ENCODE measurements around the gene CD36.

Gene CD36

GRCh38 chr7:80637911-80638765, at the start of gene CD36:
CD36 (plus strand) TSS chr7:80638642; CDS start chr7:80646741, 8,099 bp downstream.
- DNase-seq (ENCODE audit: low read depth in 3 of 3) = no peak

DNA sequence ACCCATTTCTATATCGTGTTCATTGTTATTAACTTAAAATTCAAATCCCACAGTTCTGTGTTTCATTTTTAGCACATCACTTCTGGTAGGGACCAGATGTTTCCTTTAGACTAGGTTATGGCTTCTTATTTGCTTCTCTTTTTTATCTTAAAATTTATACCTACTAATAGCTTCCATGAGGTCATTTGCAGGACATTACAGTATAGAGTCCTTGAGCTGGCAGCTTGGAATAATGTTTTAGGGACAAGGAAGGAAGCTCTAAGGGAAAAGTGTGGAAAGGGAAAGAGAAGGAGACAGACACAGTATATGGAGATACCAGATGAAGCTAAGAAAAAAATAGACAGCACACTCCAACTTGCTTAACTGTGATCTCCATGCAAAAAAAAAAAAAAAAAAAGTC, 48.8 kb upstream of the CD36 start:
- no peak for DNase-seq (ENCODE audit: low read depth in 3 of 3)

- DNase-seq (ENCODE audit: low read depth in 3 of 3) = no peak
Measured at GRCh38 chr7:80591654-80592053, 46.8 kb upstream of the CD36 start.

- no peak for DNase-seq (ENCODE audit: low read depth in 3 of 3)
Measured at GRCh38 chr7:80593869-80594586, 44.4 kb upstream of the CD36 start.

GRCh38 chr7:80596933-80597517, 41.4 kb upstream of the CD36 start:
- no peak for DNase-seq (ENCODE audit: low read depth in 3 of 3)

GRCh38 chr7:80597875-80598274, 40.6 kb upstream of the CD36 start:
- no peak for DNase-seq (ENCODE audit: low read depth in 3 of 3)

GRCh38 chr7:80600046-80600445, 38.4 kb upstream of the CD36 start:
- no peak for DNase-seq (ENCODE audit: low read depth in 3 of 3)

GRCh38 chr7:80601999-80602398, 36.4 kb upstream of the CD36 start:
- DNase-seq (ENCODE audit: low read depth in 3 of 3) = no peak

DNA sequence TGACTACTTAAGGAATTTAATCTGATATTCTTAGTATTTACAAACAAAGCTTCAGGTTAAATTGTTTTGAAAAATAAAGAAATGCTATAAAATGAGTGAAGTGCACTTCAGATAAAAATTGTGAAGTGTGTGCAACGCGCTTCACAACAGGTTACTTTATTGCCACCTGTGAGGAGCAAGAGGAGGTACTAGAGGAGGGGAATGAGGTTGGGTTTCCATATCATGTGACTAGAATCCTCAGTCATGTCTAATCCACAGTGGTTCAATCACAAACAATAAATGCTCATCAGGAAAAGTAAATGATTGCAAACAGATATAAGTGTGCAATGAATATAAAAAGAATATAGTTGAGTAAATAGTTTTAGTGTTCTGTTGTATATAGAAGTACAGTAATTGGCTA, 34.5 kb upstream of the CD36 start:
- no peak for DNase-seq (ENCODE audit: low read depth in 3 of 3)

GRCh38 chr7:80604436-80604835, 34.0 kb upstream of the CD36 start:
- DNase-seq (ENCODE audit: low read depth in 3 of 3) = no peak

- no peak for DNase-seq (ENCODE audit: low read depth in 3 of 3)
Measured at GRCh38 chr7:80607136-80607535, 31.3 kb upstream of the CD36 start.

DNA sequence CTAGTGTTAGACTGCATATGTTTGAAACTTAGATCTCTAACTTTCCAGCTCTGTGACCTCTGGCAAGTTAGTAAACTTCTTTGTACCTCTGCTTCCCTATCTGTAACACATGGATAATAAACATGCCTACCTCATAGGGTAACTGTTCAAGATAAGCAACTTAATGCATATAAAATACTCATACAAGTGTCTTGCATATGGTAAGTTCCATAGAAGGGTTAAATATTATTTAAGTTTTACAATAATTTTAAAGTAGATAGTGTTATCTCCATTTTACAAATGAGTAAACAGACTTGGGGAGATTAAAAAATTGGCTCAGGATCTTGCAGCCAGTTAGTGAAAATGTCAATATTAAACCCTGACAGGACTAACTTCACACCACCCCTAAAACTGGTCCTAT, 30.1 kb upstream of the CD36 start:
- no peak for DNase-seq (ENCODE audit: low read depth in 3 of 3)

GRCh38 chr7:80609751-80610150, 28.7 kb upstream of the CD36 start:
- DNase-seq (ENCODE audit: low read depth in 3 of 3) = no peak

GRCh38 chr7:80611353-80611752, 27.1 kb upstream of the CD36 start:
- DNase-seq (ENCODE audit: low read depth in 3 of 3) = no peak

DNA sequence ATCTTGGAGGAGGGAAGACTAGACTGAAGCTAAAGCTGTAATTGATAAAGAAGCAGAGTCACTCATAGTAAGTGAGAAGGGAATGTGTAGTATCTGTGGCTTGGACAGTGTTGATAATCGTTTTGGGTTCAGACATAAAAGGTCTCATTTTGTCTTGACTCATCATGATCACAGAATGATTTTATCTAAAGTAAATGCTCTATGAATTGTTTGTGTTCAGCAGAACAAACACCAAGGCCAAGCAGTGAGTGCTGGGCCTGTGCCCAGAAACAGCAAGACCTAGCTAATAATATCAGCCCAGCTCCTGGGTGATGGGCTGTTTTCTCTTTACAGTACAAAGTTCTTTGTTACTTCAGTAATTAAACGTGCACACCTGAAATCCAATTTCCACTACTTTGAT, 26.7 kb upstream of the CD36 start:
- DNase-seq (ENCODE audit: low read depth in 3 of 3) = no peak

- DNase-seq (ENCODE audit: low read depth in 3 of 3) = no peak
Measured at GRCh38 chr7:80612880-80613279, 25.6 kb upstream of the CD36 start.

DNA sequence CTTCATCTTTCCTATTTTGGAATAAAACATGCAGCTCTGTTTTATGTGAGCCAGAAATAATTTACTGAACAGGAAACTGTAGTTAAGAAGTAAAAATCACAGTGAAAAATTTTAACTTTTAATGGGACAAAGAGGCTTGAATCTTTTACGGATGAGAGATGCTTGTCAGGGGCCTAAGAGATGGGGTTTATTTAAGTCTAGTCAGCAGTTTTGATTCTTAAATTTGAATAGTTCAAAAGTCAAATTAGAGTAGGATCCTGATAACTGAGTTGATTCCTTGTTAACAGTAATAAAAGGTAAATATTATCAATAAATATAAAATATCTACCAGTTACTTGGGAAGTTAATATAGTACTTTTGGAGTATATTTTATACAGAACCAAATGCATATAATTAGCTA, 24.9 kb upstream of the CD36 start:
- no peak for DNase-seq (ENCODE audit: low read depth in 3 of 3)

DNA sequence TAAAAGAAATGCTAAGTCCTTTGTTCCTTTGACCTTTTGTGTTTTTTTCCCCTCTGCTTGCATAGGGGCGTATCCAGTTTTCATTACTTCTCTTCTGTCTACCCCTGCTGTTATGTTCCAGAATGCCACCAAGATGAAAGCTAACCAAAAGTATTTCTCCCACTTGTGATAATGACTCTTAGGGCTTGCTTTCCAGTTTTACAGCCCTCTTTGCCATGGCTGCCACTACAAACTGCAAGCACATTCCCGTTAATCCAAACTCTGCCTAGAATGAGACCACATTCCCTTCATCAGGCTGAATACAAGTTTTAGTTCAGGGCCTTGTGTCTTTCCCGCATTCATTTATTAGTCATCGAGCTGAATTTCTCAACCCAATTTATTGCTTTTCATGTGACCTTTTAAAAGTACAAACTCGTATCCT, 23.6 kb upstream of the CD36 start:
- no peak for DNase-seq (ENCODE audit: low read depth in 3 of 3)

- no peak for DNase-seq (ENCODE audit: low read depth in 3 of 3)
Measured at GRCh38 chr7:80618096-80618495, 20.3 kb upstream of the CD36 start.

- DNase-seq (ENCODE audit: low read depth in 3 of 3) = no peak
Measured at GRCh38 chr7:80619741-80620140, 18.7 kb upstream of the CD36 start.

DNA sequence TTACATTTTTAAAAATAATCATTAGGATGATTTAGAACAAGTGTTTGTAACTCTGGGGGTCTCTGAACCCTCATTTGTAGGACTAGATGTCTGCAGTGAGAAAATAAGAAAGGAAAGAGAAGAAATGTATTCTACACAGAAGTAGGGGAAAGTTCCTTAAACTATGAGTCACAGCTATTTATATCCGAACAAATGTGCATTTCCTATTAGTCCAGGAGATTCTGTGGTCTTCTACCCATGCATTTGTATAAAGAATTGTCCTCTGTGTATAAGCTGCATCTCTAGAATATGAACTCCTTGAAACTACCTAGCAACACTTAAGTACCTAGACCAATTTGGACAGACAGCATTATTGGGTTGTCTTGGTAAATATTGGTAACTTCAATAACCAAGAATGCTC, 15.9 kb upstream of the CD36 start:
- no peak for DNase-seq (ENCODE audit: low read depth in 3 of 3)

GRCh38 chr7:80623503-80624252, 14.8 kb upstream of the CD36 start:
- no peak for DNase-seq (ENCODE audit: low read depth in 3 of 3)
